GM19397 (cell line): ENCODE data around the gene FOXRED2.
"Not testable (repeated sequence)": the region's sequence is repeated elsewhere in the genome, so short reads cannot be mapped to it uniquely, and the experiment has no call there.

ENCODE experiments used
- ATAC-seq: cut with Tn5 transposase; IDR thresholded peaks from one replicate; pipeline ENCODE4 v1.9.1; 2021; ENCODE audit warnings: mild to moderate bottlenecking, moderate library complexity; ENCODE audit not compliant: unreplicated experiment

Gene FOXRED2

GRCh38 chr22:36519906-36520305 is 13.1 kb upstream of the FOXRED2 start:
- not testable (repeated sequence) for ATAC-seq

DNA sequence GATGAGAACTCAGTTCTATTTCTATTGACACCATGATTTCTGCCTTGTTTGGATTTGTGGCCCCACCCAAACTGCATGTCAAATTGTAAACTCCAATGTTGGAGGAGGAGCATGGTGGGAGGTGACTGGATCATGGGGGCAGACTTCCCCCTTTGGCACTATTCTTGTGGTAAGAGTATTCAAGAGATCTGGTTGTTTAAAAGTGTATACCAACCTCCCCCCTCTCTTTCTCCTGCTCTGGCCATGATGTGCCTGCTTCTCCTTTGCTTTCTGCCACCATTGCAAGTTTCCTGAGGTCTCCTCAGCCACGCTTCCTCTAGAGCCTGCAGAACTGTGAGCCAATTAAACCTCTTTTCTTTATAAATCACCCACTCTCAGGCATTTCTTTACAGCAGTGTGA is 7.9 kb upstream of the FOXRED2 start:
- ATAC-seq = no peak

- ATAC-seq = no peak
Measured at GRCh38 chr22:36512991-36513390, 6.2 kb upstream of the FOXRED2 start.

DNA sequence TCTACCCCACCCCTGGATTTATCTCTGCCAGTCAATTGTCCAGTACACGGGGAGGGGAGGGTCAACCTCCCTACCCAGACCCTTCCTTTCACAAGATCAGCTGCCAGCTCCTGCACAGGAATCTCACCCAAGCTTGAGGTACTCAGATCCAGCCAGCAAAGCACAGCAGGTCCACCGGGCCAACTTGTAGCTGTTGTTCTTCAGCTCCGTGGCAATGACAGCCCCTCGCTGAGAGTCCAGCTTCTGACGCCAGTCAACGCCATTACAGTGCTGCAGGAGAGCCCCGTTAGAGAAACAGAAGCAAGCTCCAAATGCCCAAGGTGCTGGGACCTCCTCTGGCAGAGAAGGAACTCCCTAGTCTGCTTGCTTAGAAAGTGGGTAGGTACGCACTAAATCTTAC is 5.5 kb upstream of the FOXRED2 start:
- ATAC-seq = no peak

GRCh38 chr22:36510966-36511881 is 4.4 kb upstream of the FOXRED2 start:
- ATAC-seq = no peak

GRCh38 chr22:36510384-36510783 is 3.5 kb upstream of the FOXRED2 start:
- no peak for ATAC-seq

GRCh38 chr22:36507518-36508010 is 724 bp upstream of the FOXRED2 start:
- ATAC-seq = no peak

DNA sequence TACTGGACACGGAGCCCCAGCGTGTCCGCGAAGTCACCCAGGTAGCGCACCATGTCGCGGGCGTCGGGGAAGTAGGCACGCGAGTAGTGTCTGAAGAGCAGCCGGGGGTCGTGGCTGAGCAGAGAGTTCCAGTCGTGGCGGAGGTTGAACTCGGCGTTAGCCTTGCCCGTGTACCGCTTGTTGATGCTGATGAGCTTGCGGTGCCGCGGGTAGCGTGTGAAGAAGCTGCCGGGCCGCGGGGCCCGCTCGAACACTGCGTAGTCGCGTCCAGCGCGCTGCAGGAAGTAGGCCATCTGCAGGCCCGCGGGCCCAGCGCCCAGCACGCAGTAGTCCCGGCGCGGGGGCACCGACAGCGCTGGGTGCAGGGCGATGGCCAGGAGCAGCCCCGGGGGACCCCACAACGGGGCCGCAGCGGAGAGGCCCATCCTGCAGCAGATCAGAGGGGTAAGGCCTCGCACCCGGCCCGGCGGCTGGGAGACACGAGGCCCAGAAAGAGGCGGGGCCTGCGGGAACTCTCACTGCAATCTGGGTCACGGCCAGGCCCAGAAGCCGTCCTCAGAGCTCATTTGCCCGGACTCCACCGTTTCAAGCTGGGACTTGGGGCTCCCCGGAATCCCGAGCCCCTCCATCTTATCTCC is 723 bp downstream of the FOXRED2 start:
- ATAC-seq = no peak

DNA sequence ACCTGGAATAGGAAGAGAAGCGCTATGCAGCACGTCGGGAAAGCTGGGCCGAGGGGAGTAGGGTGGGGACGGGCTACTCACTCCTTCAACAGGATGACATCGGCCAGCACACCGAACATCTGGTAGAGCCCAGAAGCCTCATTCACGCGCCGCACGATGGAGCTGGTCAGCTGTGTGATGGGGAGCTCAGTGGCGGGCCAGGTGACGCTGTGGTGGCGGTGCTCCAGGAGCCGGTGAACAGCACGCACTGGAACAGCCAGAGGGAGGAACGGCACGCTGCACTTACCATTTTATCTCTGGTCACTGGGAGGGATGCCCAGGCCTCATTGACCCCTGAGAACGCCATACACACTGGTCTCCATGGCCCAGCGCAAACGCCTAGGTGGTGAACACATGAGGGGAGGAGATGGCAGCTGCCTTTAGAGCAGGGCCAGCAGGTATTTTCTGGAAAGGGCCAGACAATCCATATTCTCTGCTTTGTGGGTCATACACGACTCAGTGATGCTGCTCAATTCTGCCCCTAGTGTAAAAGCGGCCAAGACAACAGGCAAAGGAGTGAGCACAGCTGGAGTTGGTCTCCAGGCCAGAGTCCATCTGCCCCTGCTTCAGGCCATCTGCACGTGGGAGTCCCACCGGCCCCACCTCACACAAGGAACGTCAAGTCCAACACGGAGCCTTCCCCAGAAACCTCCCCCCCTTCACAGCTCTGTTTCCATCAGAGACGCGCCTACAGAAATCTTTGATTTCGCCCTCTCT is 8.8 kb downstream of the FOXRED2 start:
- ATAC-seq = no peak

DNA sequence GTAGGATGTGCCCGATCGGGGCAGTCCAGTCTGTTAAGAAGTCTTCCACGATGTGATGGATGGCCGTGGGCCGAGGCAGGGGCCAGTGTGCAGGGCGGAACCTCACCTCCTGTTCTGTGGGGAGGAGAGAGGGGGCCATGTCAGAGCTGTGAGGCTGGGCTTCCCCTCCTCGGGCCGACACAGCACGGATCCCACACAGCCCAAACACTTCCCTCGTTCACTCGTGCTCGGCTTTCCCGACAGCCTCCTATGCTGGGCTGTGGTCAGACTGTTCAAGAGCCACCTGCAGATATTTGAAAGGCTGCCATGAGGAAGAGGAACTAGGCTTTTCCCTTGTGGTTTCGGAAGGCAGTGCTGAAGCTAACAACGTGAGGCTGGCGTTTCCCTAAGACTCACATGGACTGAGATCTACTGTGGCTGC is 13.1 kb downstream of the FOXRED2 start:
- peak; percentile 44 for ATAC-seq

- no peak for ATAC-seq
Measured at GRCh38 chr22:36492109-36492508, 14.7 kb downstream of the FOXRED2 start.

- ATAC-seq = no peak
Measured at GRCh38 chr22:36491155-36491554, 15.7 kb downstream of the FOXRED2 start.

- no peak for ATAC-seq
Measured at GRCh38 chr22:36486619-36487384, 20.0 kb downstream of the FOXRED2 start.

DNA sequence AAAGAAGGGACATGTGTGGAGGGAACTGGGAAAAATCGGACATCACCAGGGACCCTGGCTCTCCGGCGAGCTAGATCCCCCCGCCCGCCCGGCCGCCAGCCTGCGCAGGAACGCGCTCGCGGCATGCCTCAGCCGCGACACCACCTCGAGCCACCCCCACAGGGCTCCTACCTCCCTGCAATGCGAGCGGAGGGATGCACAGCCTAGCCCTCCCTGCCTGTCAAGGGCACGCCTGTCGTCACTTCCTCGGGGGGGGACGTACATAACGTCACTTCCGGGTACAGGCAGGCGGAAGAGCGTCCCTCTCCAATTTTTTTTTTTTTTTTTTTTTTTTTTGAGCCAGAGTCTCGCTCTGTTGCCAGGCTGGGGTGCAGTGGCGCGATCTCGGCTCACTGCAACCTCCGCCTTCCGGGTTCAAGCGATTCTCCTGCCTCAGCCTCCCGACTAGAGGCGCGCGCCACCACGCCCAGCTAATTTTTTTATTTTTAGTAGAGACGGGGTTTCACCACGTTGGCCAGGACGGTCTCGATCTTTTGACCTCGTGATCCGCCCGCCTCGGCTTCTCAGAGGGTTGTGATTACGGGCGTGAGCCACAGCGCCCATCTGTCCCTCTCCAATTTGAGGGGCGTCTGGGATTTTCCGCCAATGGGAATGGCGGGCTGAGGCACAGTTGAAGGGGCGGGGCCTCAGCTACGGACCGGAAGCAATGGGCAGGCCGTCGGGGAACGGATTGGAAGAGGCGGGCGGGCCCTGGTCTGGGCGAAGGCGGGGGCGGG is 25.3 kb downstream of the FOXRED2 start, which contains the start of gene TXN2:
Gene TXN2 (minus strand): TSS at position 248 of the 776 bp plus-strand sequence. CDS start 803 bp downstream, outside the sequence.
- ATAC-seq = peak; percentile 87

DNA sequence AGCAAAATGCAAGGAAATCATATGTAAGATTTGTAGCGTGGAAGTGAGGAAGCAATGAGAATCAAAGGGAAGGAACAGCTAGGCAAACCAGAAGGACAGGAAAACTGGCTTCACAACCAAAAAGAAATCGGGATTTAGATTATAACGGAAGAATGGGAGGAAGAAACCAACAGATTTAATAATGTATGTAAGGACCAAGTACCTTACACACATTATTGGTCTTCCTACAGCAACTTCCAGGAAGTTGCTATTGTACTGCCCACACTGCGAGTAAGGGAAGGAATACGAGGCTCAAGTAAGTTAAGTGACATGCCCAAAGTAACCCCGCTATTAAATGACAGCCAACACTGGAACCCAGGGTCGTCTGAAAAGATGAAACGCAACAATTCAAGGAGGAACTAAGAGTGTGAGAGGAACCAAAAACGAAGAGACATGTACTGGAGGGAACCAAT is 25.9 kb downstream of the FOXRED2 start:
- ATAC-seq = no peak

DNA sequence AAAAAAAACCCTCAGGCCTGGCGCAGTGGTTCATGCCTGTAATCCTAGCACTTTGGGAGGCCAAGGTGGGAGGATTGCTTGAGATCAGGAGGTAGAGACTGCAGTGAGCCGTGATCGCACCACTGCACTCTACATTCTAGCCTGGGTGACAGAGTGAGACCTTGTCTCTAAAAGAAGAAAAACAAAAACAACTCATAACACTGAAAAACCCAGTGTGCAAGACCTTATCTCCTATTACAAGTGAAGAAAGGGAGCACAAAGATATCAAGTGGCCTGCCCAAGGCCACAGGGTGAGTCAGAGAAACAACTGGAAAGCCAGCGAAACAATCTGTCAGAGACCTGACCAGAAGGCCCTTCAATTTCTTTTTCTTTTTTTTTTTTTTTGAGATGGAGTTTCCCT is 27.9 kb downstream of the FOXRED2 start:
- no peak for ATAC-seq

- no peak for ATAC-seq
Measured at GRCh38 chr22:36475341-36475740, 31.5 kb downstream of the FOXRED2 start.

DNA sequence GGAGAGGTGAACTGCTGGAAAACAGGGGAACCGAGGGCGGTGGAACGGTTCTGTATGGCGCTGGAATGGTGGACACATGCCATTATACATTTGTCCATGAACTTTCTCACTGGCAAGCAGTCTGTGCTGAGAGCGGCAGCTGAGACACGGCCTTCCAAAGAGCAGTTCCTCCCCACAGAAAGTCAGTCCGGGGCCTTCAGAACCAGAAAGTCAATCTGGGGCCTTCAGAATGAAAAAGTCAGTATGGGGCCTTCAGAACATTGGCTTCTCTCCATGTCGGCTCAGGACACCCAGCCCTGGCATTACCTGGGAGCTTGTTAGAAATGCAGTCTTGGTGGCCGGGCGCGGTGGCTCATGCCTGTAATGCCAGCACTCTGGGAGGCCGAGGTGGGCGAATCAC is 34.2 kb downstream of the FOXRED2 start:
- no peak for ATAC-seq

DNA sequence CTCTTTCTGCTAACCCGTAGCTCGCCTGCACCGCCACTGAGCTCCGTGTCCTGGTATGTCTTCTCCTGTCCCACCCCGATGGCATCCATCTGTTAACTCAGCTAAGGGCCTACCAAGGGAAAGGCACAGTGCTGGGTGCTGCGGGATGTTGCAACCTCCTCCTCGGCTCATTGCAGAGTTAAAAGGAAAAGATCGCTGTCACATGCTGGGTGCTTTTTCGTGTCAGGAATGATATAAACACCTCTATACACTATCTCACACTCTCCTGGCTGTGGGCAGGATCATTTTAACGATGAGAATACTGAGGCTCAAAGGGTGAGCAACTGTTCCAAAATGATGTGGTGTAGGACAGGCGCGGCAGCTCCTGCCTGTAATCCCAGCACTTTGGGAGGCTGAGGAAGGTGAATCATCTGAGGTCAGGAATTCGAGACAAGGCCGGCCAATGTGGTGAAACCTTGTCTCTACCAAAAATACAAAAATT is 35.5 kb downstream of the FOXRED2 start:
- ATAC-seq = no peak

DNA sequence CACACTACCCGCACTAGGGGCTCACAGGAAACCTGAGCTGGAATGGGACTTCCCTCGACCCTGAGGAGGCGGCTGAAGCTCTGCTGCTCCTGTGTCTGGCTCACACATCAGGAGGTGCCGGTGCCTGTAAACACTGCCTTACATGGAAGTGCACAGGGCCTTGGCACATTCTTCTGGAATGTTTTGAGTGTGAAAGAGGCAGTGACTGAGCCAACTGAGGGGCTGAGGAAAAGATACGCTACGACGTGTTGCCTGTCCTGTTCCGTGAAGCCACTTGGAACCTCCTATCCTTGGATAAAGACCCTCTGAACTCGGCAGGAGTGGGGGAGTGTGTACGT is 35.9 kb downstream of the FOXRED2 start:
- no peak for ATAC-seq
